Measurements from ENCODE around the gene ALX4.

- no peak for TF ChIP-seq CTCF (IDR thresholded peaks at IDR 0.05)
- no peak for TF ChIP-seq POLR2A (IDR thresholded peaks at IDR 0.05)
These were observed 32.7 kb upstream of the ALX4 start for GRCh38 chr11:44342616-44343015.

Data from uterus (tissue), 2 donors.